Activated T-helper 1 cell treated with Interleukin-2 at 50 U/mL for 16 hours (primary cell): Measurements from ENCODE around the gene LY6G5B.

Source experiments
- DNase-seq: peaks from one replicate; pipeline ENCODE4 v3.0.0-alpha.2; 2020; ENCODE audit warnings: low read depth

LY6G5B gene, protein sequence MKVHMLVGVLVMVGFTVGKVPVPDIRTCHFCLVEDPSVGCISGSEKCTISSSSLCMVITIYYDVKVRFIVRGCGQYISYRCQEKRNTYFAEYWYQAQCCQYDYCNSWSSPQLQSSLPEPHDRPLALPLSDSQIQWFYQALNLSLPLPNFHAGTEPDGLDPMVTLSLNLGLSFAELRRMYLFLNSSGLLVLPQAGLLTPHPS

DNA sequence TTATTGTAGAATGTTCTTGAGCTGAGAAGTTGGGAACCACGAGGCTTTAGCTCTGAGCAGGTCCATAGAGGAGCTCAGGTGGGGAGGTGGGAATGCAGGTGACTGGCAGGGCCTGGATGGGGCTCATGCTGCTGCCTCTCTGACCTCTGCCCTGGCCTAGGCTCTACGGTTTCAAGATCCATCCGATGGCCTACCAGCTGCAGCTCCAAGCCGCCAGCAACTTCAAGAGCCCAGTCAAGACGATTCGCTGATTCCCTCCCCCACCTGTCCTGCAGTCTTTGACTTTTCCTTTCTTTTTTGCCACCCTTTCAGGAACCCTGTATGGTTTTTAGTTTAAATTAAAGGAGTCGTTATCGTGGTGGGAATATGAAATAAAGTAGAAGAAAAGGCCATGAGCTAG is at the start of gene LY6G5B:
TSS of gene LY6G5B (plus strand) at position 301 of the 400 bp plus-strand sequence. CDS start 975 bp downstream, outside the sequence.
- no peak for DNase-seq

DNA sequence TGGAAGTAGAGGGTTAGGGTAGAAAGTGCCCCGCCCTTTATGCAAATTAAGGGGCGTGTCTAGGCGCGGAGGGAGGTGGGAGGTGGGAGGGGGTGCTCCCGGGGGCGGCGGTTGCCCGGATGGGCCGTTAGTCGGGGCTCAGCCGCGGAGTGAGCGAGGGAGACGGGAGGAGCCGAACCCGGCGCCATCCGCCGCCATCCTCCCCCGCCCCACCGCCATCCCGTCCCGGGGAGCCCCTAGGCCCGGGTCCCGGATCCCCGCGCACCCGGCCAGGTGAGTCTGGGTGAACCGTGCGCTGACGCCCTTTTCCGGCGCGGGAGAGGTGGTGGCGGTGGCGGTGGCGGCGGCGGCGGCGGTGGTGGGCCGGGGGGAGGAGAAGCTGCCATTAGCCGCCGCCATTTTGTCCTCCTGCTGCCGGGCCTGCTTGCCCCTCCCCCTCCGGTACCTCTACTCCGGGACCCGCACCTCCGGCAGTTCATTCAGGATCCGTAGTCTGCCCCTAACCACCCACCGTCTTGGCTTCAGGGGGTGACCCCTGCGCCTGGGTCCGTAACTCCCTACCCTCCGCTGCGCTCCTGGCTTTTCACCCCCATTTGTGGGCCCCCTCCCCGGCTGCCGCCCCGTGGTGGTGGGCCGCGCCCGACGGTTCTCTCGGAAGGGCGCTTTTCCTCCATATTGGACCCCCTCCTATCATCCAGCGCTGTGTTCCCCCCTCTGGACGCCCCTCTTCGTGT is 49.0 kb upstream of the LY6G5B start, which contains the start of gene PRRC2A:
TSS of gene PRRC2A (plus strand) at position 130 of the 734 bp plus-strand sequence. CDS start 2,075 bp downstream, outside the sequence.
- DNase-seq: no peak

DNA sequence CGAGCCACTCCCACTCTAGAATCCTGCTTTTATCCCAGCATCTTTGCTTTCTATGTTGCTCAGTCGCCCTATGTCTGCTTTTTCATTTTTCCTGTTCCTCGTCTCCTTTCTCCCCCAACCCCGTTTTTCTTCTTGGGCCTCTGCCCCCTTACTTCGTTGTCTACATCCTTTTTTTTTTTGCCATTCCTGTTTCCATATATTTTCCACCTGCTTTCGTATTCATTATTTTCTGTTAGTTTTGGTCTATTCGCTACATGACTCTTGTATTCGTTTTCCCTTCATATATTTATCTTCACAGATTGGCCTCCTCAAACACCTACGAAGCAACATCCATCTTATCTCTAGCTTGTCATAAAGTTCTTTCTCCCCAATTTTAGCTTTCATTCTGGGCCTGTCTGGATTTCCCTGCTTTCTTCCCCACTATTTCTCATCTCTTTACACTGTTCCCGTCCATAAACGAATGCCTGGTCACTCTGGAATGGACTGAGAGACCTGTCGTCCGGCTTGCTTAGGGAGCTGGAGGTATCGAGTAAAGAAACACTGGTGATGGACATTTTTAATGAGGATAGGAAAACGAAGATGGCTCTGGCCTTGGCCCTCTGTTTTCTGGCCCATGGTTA is 48.3 kb upstream of the LY6G5B start:
- DNase-seq: no peak

DNA sequence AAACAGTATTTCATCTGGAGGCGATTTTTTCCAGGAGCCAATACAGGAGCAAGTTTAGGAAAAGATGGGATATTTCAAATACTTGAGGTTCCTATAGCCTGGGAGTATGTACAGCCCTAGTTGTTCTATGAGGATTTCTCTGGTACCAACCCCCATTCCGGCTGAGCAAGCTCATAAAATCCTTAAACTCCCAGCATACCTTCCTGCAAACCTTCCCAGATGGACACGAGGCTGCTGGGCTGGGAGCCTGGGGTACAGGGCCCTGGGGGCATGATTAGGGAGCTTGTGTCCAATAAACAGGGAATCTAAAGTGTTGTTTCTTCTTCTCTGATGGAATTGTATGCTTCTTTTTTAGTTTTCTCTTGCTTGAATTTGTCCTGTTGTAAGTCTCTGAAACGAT is 47.8 kb upstream of the LY6G5B start:
- no peak for DNase-seq

DNA sequence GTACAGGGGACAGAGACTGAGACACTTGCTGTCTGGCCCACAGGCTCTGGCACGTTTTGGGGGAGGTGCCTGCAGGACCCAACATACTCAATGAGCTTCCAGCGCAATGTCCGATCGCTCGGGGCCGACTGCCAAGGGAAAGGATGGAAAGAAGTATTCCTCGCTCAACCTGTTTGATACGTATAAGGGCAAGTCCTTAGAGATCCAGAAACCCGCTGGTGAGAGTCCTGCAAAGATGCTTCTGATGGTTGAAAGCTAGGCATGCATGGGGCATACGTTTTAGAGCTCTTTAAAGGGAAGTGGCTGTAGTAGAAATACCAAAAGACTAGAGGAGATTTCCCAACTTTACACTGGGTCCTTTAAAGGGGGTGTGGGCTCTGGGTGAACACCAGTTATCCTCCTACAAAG is 47.1 kb upstream of the LY6G5B start:
- DNase-seq: no peak

DNA sequence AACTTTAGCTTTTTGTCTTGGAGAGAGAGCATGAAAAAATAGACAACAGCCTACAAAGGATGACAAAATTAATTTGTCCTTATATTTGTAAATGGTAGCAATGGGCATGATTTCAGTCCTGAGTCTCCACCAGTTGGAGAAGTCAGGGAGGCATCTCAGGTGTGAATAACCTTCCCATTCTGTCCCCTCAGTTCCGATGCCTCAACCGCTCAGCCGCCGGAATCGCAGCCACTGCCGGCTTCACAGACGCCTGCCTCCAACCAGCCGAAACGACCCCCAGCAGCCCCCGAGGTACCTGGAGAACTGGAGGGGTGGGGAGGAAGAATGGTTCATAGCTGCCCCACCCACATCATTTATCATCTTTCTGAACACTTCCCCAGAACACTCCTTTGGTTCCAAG is 45.7 kb upstream of the LY6G5B start:
- DNase-seq: no peak

DNA sequence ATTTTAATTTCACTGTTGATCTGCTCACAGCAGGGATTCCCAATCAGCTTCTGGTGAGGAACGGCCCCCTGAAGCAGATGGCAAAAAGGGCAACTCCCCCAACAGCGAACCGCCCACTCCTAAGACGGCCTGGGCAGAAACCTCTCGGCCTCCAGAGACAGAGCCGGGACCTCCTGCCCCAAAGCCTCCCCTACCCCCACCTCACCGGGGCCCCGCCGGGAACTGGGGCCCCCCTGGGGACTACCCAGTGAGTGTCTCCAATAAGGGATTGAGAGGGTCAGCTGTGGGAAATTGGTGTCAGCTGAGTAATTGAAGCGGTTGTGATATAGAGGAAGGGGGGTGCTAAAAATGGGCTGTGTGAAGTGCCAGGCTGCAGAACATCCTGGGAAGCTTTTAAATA is 42.8 kb upstream of the LY6G5B start:
- DNase-seq: no peak

DNA sequence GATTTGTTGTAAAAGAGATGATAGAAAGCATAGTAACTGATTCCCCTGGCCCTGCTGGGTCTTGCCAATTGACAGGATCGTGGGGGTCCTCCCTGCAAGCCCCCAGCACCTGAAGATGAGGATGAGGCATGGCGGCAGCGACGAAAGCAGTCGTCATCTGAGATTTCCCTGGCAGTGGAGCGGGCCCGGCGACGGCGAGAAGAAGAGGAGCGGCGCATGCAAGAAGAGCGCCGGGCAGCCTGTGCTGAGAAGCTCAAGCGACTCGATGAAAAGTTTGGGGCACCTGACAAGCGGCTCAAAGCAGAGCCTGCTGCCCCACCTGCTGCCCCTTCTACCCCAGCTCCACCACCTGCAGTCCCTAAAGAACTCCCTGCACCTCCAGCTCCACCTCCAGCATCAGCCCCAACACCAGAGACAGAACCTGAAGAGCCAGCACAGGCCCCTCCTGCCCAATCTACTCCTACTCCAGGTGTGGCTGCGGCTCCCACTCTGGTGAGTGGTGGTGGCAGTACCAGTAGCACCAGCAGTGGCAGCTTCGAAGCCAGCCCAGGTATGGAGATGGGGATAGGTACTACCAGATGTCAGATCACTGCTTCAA is 42.0 kb upstream of the LY6G5B start:
- no peak for DNase-seq

DNA sequence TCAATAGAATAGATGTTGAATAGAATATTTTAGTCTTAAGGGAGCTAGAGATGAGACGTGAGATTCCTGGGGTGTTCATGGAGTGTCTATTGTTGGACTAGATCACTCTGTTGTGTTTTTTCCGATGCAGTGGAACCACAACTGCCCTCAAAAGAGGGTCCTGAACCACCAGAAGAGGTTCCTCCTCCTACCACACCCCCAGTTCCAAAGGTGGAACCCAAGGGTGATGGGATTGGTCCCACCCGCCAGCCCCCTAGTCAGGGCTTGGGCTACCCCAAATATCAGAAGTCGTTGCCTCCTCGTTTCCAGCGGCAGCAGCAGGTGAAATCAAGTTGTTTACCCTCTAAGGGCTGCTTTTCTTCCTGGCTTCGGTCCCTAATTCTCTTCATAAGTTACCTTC is 40.8 kb upstream of the LY6G5B start:
- DNase-seq: no peak

DNA sequence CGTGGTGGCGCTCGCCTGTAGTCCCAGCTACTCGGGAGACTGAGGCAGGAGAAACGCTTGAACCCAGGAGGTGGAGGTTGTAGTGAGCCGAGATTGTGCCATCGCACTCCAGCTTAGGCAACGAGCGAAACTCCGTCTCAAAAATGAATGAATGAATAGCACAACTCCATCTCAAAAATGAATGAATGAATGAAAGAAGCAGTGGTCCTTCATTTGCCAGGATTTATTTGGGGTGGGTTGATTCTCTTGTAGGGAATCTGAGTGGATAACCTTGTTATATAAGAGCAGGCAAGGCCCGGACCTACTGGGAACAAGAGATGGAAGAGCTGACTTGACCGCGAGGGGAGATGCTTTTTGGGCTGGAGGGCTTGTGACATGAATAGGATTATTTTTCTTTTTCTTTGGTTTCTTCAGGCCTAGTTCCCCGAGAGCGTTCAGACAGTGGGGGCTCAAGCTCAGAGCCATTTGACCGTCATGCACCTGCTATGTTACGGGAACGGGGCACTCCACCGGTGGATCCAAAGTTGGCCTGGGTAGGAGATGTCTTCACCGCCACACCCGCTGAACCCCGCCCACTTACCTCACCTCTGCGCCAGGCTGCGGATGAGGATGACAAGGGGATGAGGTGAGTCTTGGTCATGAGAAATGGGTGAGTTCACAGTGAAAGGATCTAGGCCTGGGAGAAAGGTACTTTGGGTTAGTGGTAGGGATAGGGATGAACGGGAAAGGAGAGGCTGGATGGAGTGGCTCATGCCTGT is 39.4 kb upstream of the LY6G5B start:
- DNase-seq: no peak

DNA sequence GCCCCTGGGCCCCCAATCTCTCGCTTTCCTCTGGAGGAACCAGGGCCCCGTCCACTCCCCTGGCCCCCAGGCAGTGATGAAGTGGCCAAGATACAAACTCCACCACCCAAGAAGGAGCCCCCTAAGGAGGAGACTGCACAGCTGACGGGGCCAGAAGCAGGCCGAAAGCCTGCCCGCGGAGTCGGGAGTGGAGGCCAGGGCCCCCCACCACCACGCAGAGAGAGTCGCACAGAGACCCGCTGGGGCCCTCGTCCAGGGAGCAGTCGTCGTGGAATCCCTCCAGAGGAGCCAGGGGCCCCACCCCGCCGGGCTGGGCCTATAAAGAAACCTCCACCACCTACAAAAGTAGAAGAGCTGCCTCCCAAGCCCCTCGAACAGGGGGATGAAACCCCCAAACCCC is 38.6 kb upstream of the LY6G5B start:
- DNase-seq: no peak

DNA sequence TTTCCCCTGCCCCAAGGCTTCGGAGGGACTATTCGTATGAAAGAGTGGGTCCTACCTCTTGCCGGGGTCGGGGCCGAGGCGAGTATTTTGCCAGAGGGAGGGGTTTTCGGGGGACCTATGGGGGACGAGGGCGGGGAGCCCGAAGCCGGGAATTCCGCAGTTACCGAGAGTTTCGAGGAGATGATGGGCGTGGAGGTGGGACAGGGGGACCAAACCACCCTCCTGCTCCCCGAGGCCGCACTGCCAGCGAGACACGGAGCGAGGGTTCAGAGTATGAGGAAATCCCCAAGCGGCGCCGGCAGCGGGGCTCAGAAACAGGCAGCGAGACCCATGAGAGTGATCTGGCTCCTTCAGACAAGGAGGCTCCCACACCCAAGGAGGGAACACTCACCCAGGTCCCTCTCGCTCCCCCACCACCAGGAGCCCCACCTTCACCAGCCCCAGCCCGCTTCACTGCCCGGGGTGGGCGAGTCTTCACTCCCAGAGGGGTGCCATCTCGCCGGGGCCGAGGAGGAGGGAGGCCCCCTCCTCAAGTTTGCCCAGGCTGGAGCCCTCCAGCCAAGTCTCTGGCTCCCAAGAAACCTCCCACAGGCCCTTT is 38.0 kb upstream of the LY6G5B start:
- DNase-seq: no peak

DNA sequence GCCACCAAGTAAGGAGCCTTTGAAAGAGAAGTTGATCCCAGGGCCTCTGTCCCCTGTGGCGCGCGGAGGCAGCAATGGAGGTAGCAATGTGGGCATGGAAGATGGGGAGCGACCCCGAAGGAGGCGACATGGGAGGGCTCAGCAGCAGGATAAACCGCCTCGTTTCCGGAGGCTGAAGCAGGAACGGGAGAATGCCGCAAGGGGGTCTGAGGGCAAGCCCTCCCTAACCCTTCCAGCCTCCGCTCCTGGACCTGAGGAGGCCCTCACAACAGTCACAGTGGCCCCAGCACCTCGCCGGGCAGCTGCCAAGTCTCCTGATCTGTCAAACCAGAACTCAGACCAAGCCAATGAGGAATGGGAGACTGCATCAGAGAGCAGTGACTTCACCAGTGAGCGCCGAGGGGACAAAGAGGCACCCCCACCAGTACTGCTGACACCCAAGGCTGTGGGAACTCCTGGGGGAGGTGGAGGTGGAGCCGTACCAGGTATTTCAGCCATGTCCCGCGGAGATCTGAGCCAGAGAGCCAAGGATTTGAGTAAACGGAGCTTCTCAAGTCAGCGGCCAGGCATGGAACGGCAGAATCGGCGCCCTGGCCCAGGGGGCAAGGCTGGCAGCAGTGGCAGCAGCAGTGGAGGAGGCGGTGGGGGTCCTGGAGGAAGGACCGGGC is 37.4 kb upstream of the LY6G5B start:
- no peak for DNase-seq

DNA sequence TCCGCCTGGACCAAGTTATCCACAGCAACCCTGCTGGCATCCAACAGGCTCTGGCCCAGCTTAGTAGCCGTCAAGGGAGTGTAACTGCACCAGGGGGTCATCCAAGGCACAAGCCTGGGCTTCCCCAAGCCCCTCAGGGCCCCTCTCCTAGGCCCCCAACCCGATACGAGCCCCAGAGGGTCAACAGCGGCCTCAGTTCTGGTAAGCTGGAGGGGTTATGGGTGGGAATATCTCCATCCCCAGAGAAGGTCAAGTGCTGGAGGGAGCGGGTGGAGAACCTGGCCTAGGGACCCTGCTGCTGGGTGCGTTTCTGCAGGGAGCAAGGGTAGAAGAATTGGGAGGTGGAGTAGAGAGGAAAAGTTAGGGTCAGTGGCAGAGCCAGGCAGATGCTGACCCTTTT is 36.3 kb upstream of the LY6G5B start:
- DNase-seq: no peak

DNA sequence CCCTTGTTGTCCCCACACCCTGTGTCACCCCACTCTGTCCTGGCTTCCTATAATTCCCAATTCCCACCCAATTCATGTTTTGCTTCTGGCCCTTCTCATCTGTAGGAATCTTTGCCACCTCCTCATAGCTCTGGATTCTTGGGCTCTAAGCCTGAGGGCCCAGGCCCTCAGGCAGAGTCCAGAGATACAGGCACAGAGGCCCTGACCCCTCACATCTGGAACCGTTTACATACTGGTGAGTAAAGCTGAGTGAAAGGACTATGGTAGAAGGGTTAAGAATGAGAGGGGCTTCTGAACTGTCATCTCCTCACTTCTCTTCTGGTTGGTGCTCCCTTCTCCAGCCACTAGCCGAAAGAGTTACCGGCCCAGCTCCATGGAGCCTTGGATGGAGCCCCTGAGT is 35.6 kb upstream of the LY6G5B start:
- no peak for DNase-seq

DNA sequence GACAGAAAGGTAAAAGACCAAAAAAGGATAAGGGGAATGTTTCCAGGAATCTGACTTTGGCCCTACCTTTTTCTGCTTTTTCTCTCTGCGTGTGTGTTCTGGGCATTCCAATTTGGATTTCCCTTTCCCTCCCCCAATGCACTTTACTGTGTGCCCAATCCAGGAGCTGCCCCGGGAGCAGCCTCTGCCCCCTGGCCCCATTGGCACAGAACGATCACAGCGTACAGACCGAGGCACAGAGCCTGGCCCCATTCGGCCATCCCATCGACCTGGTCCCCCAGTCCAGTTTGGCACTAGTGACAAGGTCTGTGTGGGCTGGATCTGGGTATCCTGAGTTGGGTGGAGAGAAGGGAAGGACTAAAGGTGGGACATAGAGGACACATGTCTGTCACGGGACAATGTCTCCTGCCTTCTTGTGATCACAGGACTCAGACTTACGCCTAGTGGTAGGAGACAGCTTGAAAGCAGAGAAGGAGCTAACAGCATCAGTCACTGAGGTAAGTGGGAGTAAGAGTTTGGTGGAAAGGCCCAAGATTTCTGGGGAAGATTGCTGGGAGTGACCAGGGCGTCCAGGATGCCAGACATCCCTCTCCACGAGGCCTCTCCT is 34.7 kb upstream of the LY6G5B start:
- DNase-seq: no peak

DNA sequence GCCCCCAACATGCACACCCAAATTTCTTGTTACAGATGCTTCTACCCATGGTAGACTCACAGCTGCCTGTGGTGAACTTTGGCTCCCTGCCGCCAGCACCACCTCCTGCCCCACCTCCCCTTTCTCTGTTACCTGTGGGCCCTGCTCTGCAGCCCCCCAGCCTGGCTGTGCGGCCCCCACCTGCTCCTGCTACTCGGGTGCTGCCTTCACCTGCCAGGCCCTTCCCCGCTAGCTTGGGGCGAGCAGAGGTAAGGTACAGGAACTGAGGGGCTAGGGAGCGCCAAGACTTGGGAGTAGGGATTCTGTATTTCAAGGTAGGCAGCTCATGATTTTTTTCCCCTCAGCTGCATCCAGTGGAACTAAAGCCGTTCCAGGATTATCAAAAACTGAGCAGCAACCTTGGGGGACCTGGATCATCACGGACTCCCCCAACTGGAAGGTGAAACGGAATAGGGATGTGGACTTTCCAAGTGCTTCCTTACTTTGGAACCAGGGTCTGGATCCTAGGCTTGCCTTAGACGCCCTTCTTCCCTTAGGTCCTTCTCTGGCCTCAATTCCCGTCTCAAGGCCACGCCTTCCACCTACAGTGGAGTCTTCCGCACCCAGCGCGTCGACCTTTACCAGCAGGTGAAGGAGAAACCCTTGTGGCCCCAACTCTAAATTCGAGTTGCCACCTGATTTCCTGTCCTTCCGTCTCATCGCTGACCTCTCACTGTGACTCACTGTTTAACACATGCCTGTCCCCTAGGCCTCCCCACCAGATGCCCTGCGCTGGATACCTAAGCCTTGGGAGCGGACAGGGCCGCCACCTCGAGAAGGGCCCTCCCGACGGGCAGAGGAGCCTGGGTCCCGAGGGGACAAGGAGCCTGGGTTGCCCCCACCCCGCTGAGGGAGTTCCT is 32.8 kb upstream of the LY6G5B start:
- no peak for DNase-seq

DNA sequence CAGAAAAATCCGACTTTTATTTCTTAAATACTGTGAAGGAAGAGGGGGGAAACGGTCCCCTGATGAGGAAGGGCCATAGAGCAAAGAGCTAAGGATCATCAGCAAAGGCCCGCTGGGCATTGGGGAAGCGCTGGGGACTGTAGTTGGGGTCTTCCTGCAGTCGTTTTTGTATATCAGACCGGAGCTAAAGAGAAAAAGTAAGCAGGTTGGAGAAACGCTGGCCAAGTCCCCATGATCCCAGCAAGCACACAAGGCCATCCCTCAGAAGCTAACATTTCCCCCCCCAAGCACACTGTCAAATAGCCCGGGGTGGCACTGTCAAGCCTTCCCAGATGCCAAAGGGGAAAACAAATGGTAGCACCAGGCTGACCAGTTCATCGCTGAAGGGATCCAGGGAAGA is 30.7 kb upstream of the LY6G5B start:
- no peak for DNase-seq

DNA sequence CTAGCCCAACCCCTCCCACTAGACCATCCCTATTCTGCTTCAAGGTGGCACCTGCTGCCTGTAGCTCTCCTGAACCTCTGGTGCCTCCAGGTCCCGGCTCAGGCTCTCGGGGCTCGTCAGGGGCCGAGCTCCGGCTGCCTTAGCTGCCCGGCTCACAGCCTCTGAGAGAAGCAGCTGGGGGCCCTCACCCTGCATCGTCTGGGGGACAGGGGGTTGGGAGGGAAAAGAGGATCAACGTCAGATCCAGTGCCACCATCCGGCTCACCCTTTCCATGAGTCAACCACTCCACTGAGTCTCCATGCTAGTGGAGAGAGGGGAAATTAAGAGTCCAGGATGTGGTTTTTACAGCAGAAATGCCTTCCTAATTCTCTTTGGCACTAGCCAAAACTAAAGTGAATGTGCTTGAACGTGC is 30.3 kb upstream of the LY6G5B start:
- no peak for DNase-seq

DNA sequence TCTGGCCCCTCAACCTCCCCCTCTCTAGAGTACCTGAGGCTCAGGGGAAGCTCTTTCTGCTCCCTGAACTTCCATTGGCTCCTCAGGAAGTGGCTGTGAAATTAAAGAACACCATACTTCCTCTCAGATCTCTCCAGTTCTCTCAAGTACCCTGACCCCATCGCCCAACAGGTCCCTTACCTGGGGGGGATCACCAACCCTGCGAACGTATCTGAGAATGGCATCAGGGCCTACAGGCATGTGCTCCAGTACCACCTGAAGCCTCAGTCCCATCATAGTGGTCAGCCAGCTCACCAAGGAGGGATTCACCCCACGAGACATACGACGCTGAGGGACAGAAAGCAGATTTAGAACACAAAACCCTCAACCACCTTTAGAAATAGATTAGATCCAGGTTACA is 29.2 kb upstream of the LY6G5B start:
- DNase-seq: no peak
